Thoracic aorta (tissue), 2 donors: ENCODE results near the gene SOX1. TPM values are rescaled to one million over a fixed set of nuclear protein-coding genes. Genes with fewer than 3 reads are reported as not detected.

Experiments
- ATAC-seq: fragments of 150-250 bp; one replicate; pipeline ENCODE4 v1.8.0; 2017; ENCODE audit warnings: low read depth; ENCODE audit not compliant: insufficient number of reproducible peaks, low FRiP score
- DNase-seq: peaks from one replicate; pipeline ENCODE4 v3.0.0-alpha.2; 2020; ENCODE audit warnings: low spot score
- H3K27ac ChIP-seq, 2 donors: fragments of 200-600 bp; sonication (generic); 1 replicate in 1 of 2; 2 replicates in 1 of 2; pipeline ENCODE4 v1.5.1; 2016; ENCODE audit warnings: mild to moderate bottlenecking in 2 of 2, moderate library complexity in 2 of 2
- H3K27me3 ChIP-seq: fragments of 200-600 bp; sonication (generic); replicated peaks from 2 replicates; pipeline ENCODE4 v1.6.0; 2016; ENCODE audit warnings: mild to moderate bottlenecking; ENCODE audit not compliant: insufficient read depth
- H3K36me3 ChIP-seq: fragments of 200-600 bp; sonication (generic); one replicate; pipeline ENCODE4 v1.5.1; 2016
- H3K4me1 ChIP-seq, 2 donors: fragments of 200-600 bp; sonication (generic); 1 replicate in 1 of 2; 2 replicates in 1 of 2; pipeline versions ENCODE4 v1.5.1 to v1.6.0; 2016; ENCODE audit warnings: low read depth in 2 of 2, mild to moderate bottlenecking in 1 of 2; ENCODE audit not compliant: control insufficient read depth in 1 of 2
- H3K4me3 ChIP-seq: fragments of 200-600 bp; sonication (generic); 2 replicates; pipeline ENCODE4 v1.5.1; 2016; ENCODE audit warnings: mild to moderate bottlenecking
- H3K9me3 ChIP-seq: fragments of 200-600 bp; sonication (generic); 2 replicates; pipeline ENCODE4 v1.5.1; 2016
- CTCF ChIP-seq: fragments of 200-600 bp; sonication (generic); IDR thresholded peaks from one replicate; pipeline ENCODE4 v1.5.1; 2019; ENCODE audit warnings: antibody characterized with exemption
- total RNA-seq, 2 donors: library from RNA; depleted of rRNA; stranded (reverse); fragments of >200 nt; gene quantifications; one replicate each; pipeline versions ENCODE4 v1.1.0 to v1.2.3, GENCODE V29; 2016

Gene SOX1
- total RNA-seq, 2 donors from 2014 or later: not detected

DNA sequence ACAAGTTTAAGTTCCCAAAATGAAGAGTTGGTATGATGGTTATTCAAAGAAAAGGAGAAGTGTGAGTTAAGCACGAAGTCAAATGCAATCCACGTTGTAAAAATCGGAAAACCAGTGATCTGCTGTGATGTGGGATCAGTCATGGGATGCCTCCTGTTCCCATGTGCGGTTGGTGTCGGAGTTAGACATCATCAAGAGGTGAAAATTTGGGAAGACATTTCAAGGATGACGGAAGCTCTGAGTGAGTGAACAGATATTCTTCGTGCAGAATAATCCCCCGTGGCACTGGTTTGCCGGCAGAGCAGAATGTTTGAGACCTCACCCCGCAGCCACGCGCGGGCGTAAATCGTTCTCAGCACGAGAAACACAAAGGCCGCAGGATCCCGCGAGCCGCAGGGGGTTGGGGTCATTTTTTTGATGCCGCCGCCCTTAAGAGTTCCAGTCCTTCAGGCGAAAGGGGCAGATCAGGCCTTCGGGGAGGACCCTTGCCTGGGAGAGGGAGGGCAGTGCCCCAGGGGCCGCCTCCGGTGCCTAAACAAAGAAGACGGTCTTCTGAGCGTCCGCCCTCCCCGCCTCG lies 13.7 kb upstream of the SOX1 start:
- DNase-seq (no peak), ATAC-seq (no peak)
- peaks cover 7% of the 10 kb centered on the region for H3K27me3 ChIP-seq
- no peak overlapping the region for H3K4me3 ChIP-seq
- H3K36me3 ChIP-seq: no peaks in the 10 kb centered on the region
- H3K9me3 ChIP-seq: no peaks in the 10 kb centered on the region
- peaks cover 0 to 25% of the 10 kb centered on the region in 2 donors for H3K4me1 ChIP-seq
- TF ChIP-seq CTCF: no peak
- H3K27ac ChIP-seq: no peak overlapping the region

GRCh38 chr13:112053744-112054615 lies 13.0 kb upstream of the SOX1 start:
- DNase-seq (no peak), ATAC-seq (no peak)
- no peak overlapping the region for H3K27ac ChIP-seq
- H3K9me3 ChIP-seq: no peaks in the 10 kb centered on the region
- TF ChIP-seq CTCF: no peak
- peaks cover 7% of the 10 kb centered on the region for H3K27me3 ChIP-seq
- no peaks in the 10 kb centered on the region for H3K36me3 ChIP-seq
- peaks cover 0 to 25% of the 10 kb centered on the region in 2 donors for H3K4me1 ChIP-seq
- H3K4me3 ChIP-seq: no peak overlapping the region

GRCh38 chr13:112054616-112055015 lies 12.3 kb upstream of the SOX1 start:
- Histone ChIP-seq H3K27ac (no peak overlapping the region), H3K4me3 (no peak overlapping the region)
- ATAC-seq: no peak

DNA sequence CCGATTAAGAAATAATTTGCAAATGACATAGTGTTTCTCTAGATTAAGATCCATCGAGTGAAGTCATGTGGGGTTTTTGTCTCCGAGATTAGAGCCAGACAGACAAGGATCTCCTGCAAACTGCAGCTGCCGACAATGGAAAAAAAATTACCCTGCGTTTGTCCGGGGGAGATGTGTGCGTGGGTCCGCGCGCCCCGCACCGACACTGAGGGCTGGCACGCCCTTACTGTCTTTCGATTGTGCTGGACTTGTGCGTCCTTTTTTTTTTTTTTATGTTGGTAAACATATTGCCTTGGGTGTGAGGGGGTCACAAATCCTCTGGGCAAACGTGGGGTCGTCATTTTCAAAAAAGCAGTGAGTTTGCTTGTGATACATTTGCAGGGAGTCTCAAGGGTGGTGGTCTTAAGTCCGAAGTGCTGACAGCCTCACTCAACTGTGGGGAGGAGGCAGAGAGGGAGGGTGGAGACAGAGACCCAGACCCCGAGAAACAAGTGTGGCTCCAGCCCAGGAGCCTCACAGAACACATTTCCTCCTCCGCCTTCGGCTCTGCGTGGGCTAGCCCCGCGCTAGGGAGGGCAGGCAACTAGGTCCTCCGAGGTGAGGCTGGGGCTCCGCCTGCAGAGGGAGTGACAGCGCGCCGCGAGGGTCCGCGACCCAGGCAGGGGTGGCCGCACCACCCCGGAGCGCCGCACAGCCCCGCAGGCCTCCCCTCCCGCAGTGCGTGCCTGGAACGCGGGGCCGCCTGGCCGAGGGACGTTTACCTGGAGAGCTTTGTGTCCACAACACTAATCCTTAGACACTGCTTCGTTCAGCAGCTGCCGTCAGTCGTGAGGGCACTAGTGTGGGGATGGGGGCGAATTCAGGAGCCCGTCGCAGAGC lies 11.7 kb upstream of the SOX1 start:
- H3K27ac ChIP-seq: no peak overlapping the region
- H3K4me1 ChIP-seq: peaks cover 0 to 25% of the 10 kb centered on the region in 2 donors
- H3K27me3 ChIP-seq: peaks cover 10% of the 10 kb centered on the region
- H3K9me3 ChIP-seq: no peaks in the 10 kb centered on the region
- no peaks in the 10 kb centered on the region for H3K36me3 ChIP-seq
- DNase-seq: no peak
- TF ChIP-seq CTCF: no peak
- no peak for ATAC-seq
- H3K4me3 ChIP-seq: no peak overlapping the region

More at GRCh38 chr13:112054616-112055015, 12.3 kb upstream of the SOX1 start:
- no peak for DNase-seq
- Histone ChIP-seq H3K9me3 (no peaks in the 10 kb centered on the region), H3K4me1 (peaks cover 0 to 25% of the 10 kb centered on the region in 2 donors), H3K27me3 (peaks cover 7% of the 10 kb centered on the region), H3K36me3 (no peaks in the 10 kb centered on the region)
- no peak for TF ChIP-seq CTCF

DNA sequence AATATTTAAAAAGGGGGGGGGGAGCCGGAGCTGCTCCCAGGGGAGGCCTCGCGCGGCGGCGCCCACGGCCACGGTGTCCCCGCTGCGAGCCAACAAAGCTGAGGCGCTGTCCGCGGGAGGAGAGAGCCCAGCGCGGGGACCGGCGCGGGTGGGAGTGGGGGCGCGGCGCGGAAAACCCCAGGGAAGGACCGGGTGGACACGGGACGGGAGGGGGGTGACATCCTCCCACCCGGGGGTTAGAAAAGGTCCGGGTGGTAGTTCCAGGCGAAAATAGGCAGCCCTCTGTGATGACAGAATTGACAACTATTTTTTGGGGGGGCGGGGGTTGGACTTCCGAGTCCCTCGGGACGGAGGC lies 11.1 kb upstream of the SOX1 start:
- H3K27me3 ChIP-seq: peaks cover 10% of the 10 kb centered on the region
- H3K36me3 ChIP-seq: no peaks in the 10 kb centered on the region
- H3K4me1 ChIP-seq: peaks cover 0 to 25% of the 10 kb centered on the region in 2 donors
- ATAC-seq (no peak), DNase-seq (no peak)
- no peak overlapping the region for H3K27ac ChIP-seq
- H3K4me3 ChIP-seq: no peak overlapping the region
- H3K9me3 ChIP-seq: no peaks in the 10 kb centered on the region
- no peak for TF ChIP-seq CTCF
